HG03139 (cell line): ENCODE data around the gene TPM4.

Experiments
- ATAC-seq: cut with Tn5 transposase; IDR thresholded peaks from one replicate; pipeline ENCODE4 v1.9.1; 2021; ENCODE audit not compliant: unreplicated experiment

The TPM4 gene

DNA sequence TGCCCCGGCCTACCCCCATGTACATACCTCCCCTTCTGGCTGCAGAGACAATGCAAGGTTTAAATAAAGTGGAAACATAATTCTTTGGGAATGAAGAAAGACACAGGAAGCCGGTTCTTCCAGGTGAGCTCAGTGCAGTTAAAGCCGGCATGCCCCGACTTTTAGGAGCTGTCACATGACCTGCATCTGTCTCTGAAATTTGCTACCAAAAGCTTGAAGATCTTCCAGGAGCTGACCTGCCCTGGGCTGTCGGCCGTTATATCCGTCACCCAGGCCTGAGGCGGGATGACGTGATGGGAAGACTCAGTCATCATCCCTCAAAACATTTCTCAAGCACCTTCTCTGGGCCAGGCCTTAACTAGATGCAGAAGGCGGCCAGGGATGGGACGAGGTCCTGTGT is 45.7 kb downstream of the TPM4 start:
- ATAC-seq, result no peak

- no peak for ATAC-seq
Observed at GRCh38 chr19:16124953-16125352, 48.7 kb downstream of the TPM4 start.

- no peak for ATAC-seq
Observed at GRCh38 chr19:16125737-16126495, 49.6 kb downstream of the TPM4 start.

DNA sequence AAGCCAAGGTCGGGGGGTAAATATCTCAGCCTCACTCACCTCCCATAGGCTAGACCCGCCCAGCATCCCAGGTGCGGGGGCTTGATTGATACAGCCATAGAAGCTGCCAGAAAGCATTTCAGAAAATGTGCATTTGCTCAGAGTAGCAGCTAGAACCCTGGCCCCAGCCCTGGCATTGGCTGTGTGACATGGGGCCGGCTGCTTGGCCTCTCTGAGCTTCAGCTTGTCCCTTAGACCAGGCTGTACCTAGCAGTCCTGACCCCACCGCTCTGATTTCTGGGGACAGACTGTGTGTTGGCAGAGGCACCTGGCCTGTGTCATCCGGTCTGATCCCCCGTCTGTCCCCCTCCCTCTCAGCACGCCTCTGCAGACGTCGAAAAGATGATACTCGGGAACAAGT is 50.8 kb downstream of the TPM4 start:
- no peak for ATAC-seq

- ATAC-seq, result no peak
Observed at GRCh38 chr19:16127776-16128371, 51.6 kb downstream of the TPM4 start.

GRCh38 chr19:16131648-16132047 is 55.4 kb downstream of the TPM4 start:
- no peak for ATAC-seq

GRCh38 chr19:16133818-16134217 is 57.5 kb downstream of the TPM4 start:
- ATAC-seq, result no peak

DNA sequence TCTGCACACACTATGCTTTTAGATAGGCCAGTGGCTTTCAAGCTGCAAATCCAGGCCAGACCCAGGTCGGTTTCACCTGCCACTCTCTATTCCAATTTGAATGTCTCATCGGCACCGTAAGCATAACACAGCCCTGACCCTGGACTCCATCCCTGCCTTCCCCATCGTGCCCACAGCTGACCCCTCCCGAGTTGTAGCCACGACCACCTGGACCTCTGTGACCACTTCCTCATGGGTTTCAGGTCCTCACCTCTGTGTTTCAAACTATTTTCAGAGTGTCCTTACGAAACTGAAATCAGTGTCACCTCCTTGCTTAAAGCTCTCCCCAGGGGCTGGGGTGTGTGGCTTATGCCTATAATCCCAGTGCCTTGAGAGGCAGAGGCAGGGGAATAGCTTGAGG is 58.2 kb downstream of the TPM4 start:
- ATAC-seq, result no peak

DNA sequence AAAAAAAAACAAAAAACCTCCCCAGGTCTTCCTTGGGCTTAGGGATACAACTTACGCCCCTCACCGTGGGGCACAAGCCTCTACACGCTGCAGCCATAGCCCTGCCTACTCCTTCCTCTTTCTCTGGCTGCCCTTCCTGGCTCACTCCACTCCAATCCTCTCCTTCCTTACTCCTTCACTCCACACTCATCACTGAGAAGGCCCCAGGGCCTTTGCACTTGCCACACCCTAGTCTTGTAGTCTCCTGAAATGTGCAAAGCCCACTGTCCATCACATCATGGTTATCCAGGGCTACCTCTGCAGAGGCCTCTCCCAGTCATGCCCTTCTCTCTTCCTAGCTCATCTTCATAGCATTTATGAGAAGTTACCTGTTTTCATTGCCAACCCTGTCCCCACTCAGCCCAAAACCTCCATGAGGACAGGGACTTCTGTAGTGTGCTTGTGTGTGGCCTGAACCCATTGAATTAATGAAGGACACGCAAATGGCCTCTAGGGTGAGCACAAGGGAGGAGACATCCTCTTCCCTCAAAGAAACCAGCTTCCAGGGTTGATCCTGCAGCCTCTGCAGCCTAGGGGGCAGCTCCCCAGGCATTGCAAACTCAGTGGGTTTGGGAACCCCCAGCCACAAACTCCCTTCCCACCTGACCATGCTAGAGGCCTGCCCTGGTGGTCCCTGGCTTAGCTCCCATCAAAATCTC is 59.3 kb downstream of the TPM4 start:
- no peak for ATAC-seq

DNA sequence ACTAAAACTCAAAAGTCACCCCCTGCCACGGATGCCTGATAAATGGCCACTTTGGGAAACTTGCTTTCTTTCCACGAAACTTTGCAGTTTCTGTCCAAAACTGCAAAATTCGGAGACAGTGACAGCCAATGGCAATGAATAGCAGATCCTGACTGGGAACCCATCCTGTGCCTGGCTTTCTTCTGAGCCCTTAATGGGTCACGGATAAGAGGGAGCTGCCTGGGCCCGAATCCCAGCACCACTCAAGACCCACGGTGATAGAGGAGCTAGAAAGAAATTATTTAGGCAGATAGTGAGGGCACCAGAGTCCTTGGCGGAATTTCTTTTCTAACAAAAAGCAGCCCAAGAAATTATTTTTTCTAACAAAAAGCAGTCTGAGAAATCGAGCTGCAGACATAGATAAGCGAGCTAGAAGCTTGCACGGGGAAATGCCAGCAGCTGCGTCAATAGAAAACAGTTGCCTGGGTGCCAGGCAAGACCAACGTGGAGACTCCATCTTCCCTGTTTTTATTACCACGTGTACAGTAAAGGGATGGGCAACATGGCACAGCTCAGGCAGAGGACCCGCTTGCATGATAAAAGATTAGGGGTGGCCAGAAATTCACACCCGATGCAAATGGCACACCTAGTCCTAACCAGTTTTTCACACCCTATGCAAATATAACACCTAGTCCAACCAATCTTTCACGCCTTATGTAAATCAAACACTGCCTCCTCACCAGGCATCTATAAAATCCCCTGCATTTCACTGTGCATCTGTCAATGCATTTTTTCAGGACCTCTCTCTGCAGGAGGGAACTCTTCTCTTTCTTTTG is 60.1 kb downstream of the TPM4 start:
- ATAC-seq, result no peak

DNA sequence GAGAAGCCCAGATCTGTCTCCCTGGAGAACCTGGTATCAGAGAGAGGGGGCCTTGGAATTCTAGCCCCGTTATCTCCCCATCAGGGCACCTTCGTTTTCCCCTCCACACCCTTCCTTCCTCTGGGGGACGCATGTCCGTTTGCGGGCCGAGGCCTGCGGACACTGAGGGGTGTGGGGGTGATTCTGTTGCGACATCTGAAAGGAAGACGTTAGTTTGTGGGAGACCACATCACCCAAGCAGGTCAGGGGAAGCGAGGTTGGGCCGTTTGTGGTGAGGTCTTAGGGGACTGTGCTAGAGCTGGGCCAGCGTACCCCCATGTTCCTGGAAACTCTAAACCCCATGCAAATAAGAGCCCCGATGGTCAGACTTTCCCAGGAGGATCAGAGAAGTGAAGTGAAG is 63.5 kb downstream of the TPM4 start:
- no peak for ATAC-seq

GRCh38 chr19:16141043-16141442 is 64.7 kb downstream of the TPM4 start:
- ATAC-seq, result peak; percentile 44

GRCh38 chr19:16142032-16142580 is 65.8 kb downstream of the TPM4 start:
- ATAC-seq, result no peak

- peak; percentile 59 for ATAC-seq
Observed at GRCh38 chr19:16143399-16144215, 67.3 kb downstream of the TPM4 start, which contains the start of gene HSH2D. HSH2D (plus strand) TSS chr19:16143685; CDS start chr19:16148751, 5,066 bp downstream.

GRCh38 chr19:16144216-16144581 is 67.9 kb downstream of the TPM4 start:
- ATAC-seq, result no peak

- ATAC-seq, result no peak
Observed at GRCh38 chr19:16146112-16146511, 69.8 kb downstream of the TPM4 start.

DNA sequence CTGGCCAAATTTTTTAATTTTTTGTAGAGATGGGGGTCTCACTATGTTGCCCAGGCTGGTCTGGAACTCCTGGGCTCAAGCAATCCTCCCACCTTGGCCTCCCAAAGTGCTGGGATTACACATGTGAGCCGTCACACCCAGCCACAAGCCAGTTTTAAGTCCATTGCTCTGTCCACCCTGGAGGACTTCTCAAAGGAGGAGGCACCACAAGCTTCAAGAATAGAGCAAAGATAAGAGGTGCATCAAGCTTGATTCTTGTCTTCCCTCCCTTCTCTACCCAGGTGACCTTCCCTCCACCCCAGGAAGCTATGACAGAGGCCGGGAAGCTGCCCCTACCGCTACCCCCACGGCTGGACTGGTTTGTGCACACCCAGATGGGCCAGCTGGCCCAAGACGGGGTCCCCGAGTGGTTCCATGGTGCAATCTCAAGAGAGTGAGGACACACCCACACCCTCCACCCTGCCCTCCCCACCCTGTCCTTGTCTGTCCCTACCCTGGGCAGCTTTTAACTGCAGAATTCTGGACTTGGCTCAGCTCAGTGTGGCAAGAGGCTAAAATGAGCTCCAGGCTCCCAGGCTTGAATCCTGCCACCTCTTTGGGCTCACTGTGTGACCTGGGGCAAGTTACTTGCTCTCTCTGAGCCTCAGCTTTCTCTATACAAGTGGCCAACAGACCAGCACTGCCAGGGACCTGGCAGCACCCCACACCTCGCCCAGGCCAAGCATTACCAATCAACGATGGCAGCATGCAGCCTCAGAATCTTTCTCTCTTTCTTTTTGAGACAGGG is 72.3 kb downstream of the TPM4 start:
- ATAC-seq, result no peak
